ENCODE measurements around the gene MPHOSPH6.
"Not testable (repeated sequence)": the region's sequence is repeated elsewhere in the genome, so short reads cannot be mapped to it uniquely, and the experiment has no call there.

Gene MPHOSPH6

GRCh38 chr16:82113741-82114140 is 56.3 kb downstream of the MPHOSPH6 start:
- DNase-seq = no peak

- DNase-seq = no peak
Observed at GRCh38 chr16:82111944-82112343, 58.1 kb downstream of the MPHOSPH6 start.

GRCh38 chr16:82109266-82109665 is 60.8 kb downstream of the MPHOSPH6 start:
- DNase-seq = not testable (repeated sequence)

- DNase-seq = no peak
Observed at GRCh38 chr16:82108774-82109173, 61.2 kb downstream of the MPHOSPH6 start.

- DNase-seq = no peak
Observed at GRCh38 chr16:82108100-82108499, 61.9 kb downstream of the MPHOSPH6 start.

- DNase-seq = no peak
Observed at GRCh38 chr16:82105107-82105506, 64.9 kb downstream of the MPHOSPH6 start.
